GM18861 (cell line): ENCODE results near the gene WDPCP.
"Not testable (repeated sequence)": the region's sequence is repeated elsewhere in the genome, so short reads cannot be mapped to it uniquely, and the experiment has no call there.

Source experiments
- ATAC-seq: cut with Tn5 transposase; IDR thresholded peaks from one replicate; pipeline ENCODE4 v1.9.1; 2021; ENCODE audit not compliant: unreplicated experiment

Gene WDPCP

GRCh38 chr2:63124218-63124617 is 464.1 kb downstream of the WDPCP start:
- ATAC-seq = peak; percentile 65

GRCh38 chr2:63122921-63123320 is 465.4 kb downstream of the WDPCP start:
- no peak for ATAC-seq

DNA sequence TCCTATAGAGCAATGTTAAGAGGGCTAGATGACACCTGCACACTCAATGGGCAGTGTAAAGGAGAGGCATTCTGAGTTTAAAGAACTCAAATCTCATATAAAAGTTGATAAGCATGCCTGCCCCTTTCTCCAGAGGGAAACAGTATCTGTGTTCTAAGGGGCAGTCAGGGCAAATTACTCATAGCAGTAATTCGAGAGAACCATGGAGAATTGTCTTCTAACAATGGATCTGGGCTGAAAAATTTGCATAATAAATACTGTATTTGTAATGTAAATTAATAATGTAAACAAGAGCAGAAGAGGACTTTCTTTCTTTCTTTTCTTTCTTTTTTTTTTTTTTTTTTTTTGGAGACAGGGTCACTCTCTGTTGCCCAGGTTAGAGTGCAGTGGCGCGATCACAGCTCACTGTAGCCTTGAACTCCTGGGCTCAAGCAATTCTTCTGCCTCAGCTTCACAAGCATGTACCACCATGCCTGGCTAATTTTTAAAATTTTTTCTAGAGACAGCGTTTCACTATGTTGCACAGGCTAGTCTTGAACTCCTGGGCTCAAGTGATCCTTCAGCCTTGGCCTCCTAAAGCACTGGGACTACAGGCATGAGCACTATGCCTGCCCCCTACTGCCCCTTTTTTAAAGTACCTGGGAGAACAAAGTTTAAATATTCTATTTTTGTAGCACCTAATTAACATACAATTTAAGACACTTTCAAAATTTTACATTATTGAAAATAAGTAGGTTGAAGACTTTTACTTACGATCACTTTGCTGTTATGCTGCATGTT is 467.0 kb downstream of the WDPCP start:
- ATAC-seq = no peak

GRCh38 chr2:63118821-63119220 is 469.5 kb downstream of the WDPCP start:
- ATAC-seq = no peak

DNA sequence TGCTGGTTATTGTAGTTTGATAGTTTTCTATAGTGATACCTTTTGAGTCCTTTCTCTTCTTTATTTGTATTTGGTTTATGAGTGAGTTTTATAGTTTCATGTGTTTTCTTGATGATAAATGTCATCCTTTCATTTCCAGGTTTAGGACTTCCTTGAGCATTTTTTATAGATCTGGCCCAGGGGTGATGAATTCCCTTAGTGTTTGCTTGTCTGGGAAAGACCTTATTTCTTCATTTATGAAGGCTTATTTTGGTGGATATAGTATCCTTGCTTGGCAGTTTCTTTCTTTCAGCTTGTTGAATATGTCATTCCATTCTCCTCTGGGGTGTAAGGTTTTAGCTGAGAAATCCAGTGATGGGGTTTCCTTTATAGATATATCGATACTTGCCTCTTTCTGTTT is 483.8 kb downstream of the WDPCP start:
- ATAC-seq = no peak

DNA sequence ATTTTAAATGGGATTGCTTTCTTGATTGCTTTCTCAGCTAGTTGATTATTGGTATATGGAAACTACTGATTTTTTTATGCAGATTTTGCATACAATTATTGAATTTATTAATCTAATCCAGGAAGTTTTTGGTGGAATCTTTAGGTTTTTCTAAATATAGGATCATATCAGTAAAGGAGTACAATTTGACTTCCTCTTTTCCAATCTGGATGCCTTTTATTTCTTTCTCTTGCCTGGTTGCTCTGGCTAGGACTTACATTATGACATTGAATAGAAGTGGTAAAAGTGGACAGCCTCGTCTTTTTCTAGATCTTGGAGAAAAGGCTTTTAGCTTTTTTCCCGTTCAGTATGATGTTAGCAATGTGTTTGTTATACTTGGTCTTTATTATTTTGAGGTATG is 486.3 kb downstream of the WDPCP start:
- no peak for ATAC-seq

DNA sequence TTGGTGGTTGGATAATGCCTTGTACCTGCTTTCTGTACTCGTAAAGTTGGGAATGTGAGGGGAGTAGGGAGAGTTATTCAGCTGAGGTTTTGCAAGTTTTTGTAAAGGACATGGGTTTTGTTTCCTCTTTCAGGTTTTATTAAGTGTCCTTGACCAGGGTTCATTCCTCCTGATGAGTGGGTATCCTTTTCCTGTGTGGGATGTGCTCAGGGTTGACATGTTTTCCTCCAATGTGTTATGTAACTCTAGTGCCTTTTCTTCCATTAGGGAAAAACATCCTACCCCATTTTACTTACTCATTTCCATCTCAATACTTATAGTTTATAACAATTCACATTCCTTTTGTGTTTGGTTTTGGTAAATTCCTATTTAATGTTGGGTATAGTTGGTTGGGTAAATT is 489.2 kb downstream of the WDPCP start:
- no peak for ATAC-seq

GRCh38 chr2:63096491-63096890 is 491.8 kb downstream of the WDPCP start:
- no peak for ATAC-seq

GRCh38 chr2:63093502-63093901 is 494.8 kb downstream of the WDPCP start:
- no peak for ATAC-seq

DNA sequence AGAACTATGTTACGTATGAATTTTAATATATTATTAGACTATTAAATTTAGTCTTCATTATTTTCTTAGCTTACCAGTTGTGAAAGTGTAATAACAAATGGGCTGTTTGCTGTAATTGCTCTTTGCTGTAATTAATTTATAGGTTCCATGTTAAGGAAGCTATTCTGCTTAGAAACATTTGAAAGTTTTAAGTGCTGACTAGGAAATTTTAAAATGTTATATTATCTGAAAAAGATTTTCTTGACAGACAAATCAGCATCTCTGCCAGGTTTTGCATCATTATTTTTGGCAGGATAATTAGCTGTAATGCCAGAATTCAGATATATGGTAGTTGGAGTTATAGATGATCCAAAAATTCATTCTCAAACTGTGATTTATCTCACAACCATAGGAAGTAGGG is 495.4 kb downstream of the WDPCP start:
- ATAC-seq = no peak

- no peak for ATAC-seq
These were observed 495.9 kb downstream of the WDPCP start for GRCh38 chr2:63092401-63092800.

DNA sequence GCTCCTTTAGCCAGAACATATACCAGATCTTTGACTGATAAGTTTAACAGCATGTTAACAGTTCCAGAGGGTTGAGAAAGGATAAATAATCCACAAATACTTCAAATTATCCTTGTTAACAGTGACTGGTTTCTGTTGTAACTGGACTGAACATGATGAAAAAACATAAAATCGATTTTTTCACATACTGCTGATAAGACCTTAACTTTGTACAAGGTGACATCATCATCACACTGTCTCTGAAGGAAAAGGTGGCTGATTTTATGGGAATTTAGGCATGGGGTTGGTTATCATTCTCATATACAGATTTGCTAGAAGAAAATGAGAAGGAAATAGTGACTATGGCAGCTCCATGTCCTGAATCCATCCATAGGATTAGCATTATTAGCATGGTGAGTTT is 501.6 kb downstream of the WDPCP start:
- ATAC-seq = no peak

- no peak for ATAC-seq
These were observed 506.9 kb downstream of the WDPCP start for GRCh38 chr2:63081404-63081803.

DNA sequence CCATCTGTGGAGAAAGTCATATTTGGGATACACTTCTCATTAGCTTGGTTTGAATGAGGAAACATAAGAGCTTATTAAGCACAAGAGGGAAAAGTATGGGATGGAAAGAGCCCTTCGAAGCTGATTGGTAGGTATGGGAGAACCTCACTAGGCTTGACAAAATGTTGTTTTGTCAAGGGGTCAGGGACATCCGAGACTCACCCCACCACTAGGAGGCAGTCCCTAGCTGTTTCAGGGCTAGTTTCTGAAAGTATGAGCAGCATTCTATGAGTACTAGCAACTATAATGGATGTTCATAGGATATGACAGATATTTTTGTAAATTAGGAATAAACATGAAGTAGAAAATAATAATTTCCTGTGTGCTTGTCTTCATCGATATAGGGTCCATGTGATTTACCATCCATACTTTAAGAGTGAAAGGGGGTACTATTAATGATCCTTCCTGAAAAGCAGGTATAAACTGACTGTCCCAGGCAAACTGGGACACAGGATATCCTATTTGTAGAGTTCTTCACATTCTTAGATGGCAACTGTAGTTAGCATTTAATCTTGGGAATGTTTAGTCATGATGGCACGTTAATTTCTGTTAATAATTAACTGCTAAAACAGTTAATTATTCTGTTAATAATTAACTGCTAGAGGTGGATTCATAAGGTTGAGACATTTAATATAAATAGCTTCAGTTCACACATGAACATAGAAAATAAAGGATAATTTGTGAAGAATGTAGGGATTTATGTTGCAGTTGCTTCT is 509.2 kb downstream of the WDPCP start:
- ATAC-seq = no peak

DNA sequence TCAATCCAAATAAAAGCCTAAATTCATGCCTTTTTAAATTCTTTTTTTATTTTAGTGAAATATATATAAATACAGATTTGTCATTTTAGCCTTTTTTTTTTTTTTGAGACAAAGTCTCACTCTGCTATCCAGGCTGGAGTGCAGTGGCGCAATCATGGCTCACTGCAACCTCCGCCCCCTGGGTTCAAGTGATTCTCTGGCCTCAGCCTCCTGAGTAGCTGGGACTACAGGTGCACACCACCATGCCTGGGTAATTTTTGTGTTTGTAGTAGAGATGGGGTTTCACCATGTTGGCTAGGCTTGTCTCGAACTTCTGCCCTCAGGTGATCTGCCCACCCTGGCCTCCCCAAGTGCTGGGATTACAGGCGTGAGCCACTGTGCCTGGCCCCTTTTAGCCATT is 513.9 kb downstream of the WDPCP start:
- not testable (repeated sequence) for ATAC-seq

GRCh38 chr2:63073994-63074393 is 514.3 kb downstream of the WDPCP start:
- ATAC-seq = no peak

DNA sequence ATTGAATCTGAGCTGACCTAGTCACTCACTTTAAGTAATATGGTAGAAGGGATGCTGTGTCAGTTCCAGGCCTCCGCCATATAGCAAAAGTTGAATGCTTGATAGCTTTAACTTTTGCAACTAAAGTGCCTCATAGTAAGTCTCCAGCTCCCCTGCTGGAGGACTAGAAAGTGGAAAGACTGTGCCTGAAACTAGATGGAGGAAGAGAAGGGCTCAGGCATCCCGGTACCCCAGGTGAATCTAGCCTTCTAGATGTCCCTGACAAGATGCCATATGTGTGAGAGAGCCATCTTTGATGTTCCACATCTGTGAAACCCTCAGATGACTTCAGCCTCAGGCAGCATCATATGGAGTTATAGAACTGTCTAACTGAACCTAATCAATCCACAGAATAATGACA is 516.6 kb downstream of the WDPCP start:
- ATAC-seq = no peak
